ENCODE data around the gene PYCARD. TPM values are rescaled to one million over a fixed set of nuclear protein-coding genes. Genes with fewer than 3 reads are reported as not detected.
"Not testable (repeated sequence)": the region's sequence is repeated elsewhere in the genome, so short reads cannot be mapped to it uniquely, and the experiment has no call there.

PYCARD gene

DNA sequence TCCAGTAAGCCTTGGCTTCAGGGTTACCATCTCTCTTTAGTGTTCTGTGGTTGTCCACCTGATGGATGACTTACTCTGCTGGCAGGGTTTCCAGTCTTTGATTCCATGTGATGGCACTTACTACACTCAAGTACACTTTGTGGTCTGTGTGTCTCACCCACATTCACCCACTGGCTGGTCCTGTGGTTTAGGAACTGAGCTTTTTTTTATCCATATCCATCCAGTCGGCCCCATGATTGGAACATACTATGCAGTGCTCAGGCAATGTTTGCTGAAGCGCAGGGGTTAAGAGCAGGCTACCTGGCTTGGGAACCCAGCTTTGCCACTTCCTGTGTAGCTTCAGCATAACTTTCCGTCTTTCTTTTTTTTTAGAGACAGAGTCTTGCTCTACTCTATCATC is 25.4 kb downstream of the PYCARD start:
- H3K4me2 ChIP-seq (ENCODE audit: low read length), result no peak overlapping the region
- H3K4me3 ChIP-seq (ENCODE audit: low read length), result no peak overlapping the region
- H3K9ac ChIP-seq (ENCODE audit: low read depth, low read length), result no peak overlapping the region
- no peaks in the 10 kb centered on the region for H3K9me3 ChIP-seq (replicated peaks; ENCODE audit: low read length)
- no peaks in the 10 kb centered on the region for H3K27me3 ChIP-seq (ENCODE audit: control insufficient read depth, insufficient read depth, low read length)
- H3K36me3 ChIP-seq (ENCODE audit: insufficient read depth, low read length), result peaks cover 12% of the 10 kb centered on the region
- H3K4me1 ChIP-seq (ENCODE audit: control insufficient read depth, insufficient read depth, low read length), result peaks cover 7% of the 10 kb centered on the region

GRCh38 chr16:31170048-31170447 is 32.5 kb downstream of the PYCARD start:
- H3K36me3 ChIP-seq (ENCODE audit: insufficient read depth, low read length); H3K27me3 ChIP-seq (ENCODE audit: control insufficient read depth, insufficient read depth, low read length); H3K9me3 ChIP-seq (replicated peaks; ENCODE audit: low read length); H3K9ac ChIP-seq (ENCODE audit: low read depth, low read length); H3K4me1 ChIP-seq (ENCODE audit: control insufficient read depth, insufficient read depth, low read length); H3K4me2 ChIP-seq (ENCODE audit: low read length); H3K4me3 ChIP-seq (ENCODE audit: low read length): not testable (repeated sequence)

- Histone ChIP-seq H3K36me3 (ENCODE audit: insufficient read depth, low read length) (no peaks in the 10 kb centered on the region), H3K4me3 (ENCODE audit: low read length) (no peak overlapping the region), H3K4me2 (ENCODE audit: low read length) (no peak overlapping the region), H3K9ac (ENCODE audit: low read depth, low read length) (no peak overlapping the region), H3K9me3 (replicated peaks; ENCODE audit: low read length) (no peaks in the 10 kb centered on the region), H3K27me3 (ENCODE audit: control insufficient read depth, insufficient read depth, low read length) (no peaks in the 10 kb centered on the region), H3K4me1 (ENCODE audit: control insufficient read depth, insufficient read depth, low read length) (no peaks in the 10 kb centered on the region)
Measured at GRCh38 chr16:31168848-31169247, 33.7 kb downstream of the PYCARD start.

- no peaks in the 10 kb centered on the region for H3K4me1 ChIP-seq (ENCODE audit: control insufficient read depth, insufficient read depth, low read length)
- H3K9ac ChIP-seq (ENCODE audit: low read depth, low read length), result no peak overlapping the region
- H3K4me2 ChIP-seq (ENCODE audit: low read length), result no peak overlapping the region
- H3K27me3 ChIP-seq (ENCODE audit: control insufficient read depth, insufficient read depth, low read length), result no peaks in the 10 kb centered on the region
- H3K36me3 ChIP-seq (ENCODE audit: insufficient read depth, low read length), result no peaks in the 10 kb centered on the region
- no peaks in the 10 kb centered on the region for H3K9me3 ChIP-seq (replicated peaks; ENCODE audit: low read length)
- no peak overlapping the region for H3K4me3 ChIP-seq (ENCODE audit: low read length)
Measured at GRCh38 chr16:31167315-31167714, 35.2 kb downstream of the PYCARD start.

DNA sequence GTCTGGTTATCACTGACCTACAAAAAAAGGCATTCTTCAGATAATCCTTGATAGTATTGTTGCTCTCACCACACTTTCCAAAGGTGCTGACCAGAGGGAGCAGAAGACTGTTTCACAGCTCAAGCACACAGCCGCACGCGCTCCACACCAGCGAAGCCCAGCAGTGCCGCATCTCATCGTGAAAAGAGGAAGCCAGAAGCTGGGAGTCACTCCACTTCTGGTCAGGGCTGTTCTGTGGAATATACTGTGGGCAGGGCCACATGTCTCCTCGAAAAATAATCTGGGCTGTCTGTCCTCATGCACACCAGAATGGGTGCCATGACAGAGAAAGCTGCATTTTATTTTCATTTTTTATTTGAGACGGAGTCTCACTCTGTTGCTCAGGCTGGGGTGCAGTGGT is 45.4 kb downstream of the PYCARD start:
- H3K27me3 ChIP-seq (ENCODE audit: control insufficient read depth, insufficient read depth, low read length), result peaks cover 10% of the 10 kb centered on the region
- no peaks in the 10 kb centered on the region for H3K36me3 ChIP-seq (ENCODE audit: insufficient read depth, low read length)
- H3K9ac ChIP-seq (ENCODE audit: low read depth, low read length), result no peak overlapping the region
- no peaks in the 10 kb centered on the region for H3K9me3 ChIP-seq (replicated peaks; ENCODE audit: low read length)
- peak overlapping the region; percentile 23 for H3K4me2 ChIP-seq (ENCODE audit: low read length)
- no peaks in the 10 kb centered on the region for H3K4me1 ChIP-seq (ENCODE audit: control insufficient read depth, insufficient read depth, low read length)
- no peak overlapping the region for H3K4me3 ChIP-seq (ENCODE audit: low read length)

Small RNAs within 50 kb of the gene (small RNA-seq; reads per million reads assigned to genes)
- gene AC009088.4, result not detected
- not detected for gene NDUFA3P6
